Glutamatergic neuron (in vitro differentiated cells): ENCODE data around the gene TSEN34. TPM values are rescaled to one million over a fixed set of nuclear protein-coding genes. Genes with fewer than 3 reads are reported as not detected.
"Not testable (repeated sequence)": the region's sequence is repeated elsewhere in the genome, so short reads cannot be mapped to it uniquely, and the experiment has no call there.

ENCODE experiments used
- DNase-seq: peaks from one replicate; pipeline ENCODE4 v3.0.0; 2022
- H3K27ac Mint-ChIP-seq: one replicate; pipeline ENCODE4 v1.8.0; 2020; ENCODE audit warnings: mild to moderate bottlenecking, mixed read lengths, inconsistent platforms; ENCODE audit not compliant: unreplicated experiment
- H3K27me3 Mint-ChIP-seq: one replicate; pipeline ENCODE4 v1.8.0; 2020; ENCODE audit warnings: mild to moderate bottlenecking, moderate library complexity, mixed read lengths, inconsistent platforms; ENCODE audit not compliant: unreplicated experiment
- H3K36me3 Mint-ChIP-seq: one replicate; pipeline ENCODE4 v1.8.0; 2020; ENCODE audit warnings: mild to moderate bottlenecking, mixed read lengths, inconsistent platforms; ENCODE audit not compliant: unreplicated experiment
- H3K4me1 Mint-ChIP-seq: one replicate; pipeline ENCODE4 v1.8.0; 2020; ENCODE audit warnings: mild to moderate bottlenecking, low read depth, mixed read lengths, inconsistent platforms; ENCODE audit not compliant: unreplicated experiment
- H3K4me3 Mint-ChIP-seq: one replicate; pipeline ENCODE4 v1.8.0; 2020; ENCODE audit warnings: mild to moderate bottlenecking, mixed read lengths, inconsistent platforms; ENCODE audit not compliant: unreplicated experiment
- H3K9me3 Mint-ChIP-seq: one replicate; pipeline ENCODE4 v1.8.0; 2020; ENCODE audit warnings: mild to moderate bottlenecking, moderate library complexity, mixed read lengths, inconsistent platforms; ENCODE audit not compliant: unreplicated experiment
- total RNA-seq: library from RNA; stranded (reverse); fragmentation: NEBNext Ultra II Directional; extraction: Animal tissue kit (Norgen Biotek cat#: 25700); gene quantifications from one replicate; pipeline ENCODE4 v1.2.1, GENCODE V29; 2021; ENCODE audit not compliant: unreplicated experiment
- TF ChIP-seq, protein P1 (sequence below): fragments of 200-600 bp; sonication (generic); IDR thresholded peaks from one replicate; pipeline ENCODE4 v1.5.0; 2021; ENCODE audit not compliant: partially characterized antibody, unreplicated experiment

TSEN34 gene
- total RNA-seq, 1 donor from 2014 or later, result 44.8 TPM

DNA sequence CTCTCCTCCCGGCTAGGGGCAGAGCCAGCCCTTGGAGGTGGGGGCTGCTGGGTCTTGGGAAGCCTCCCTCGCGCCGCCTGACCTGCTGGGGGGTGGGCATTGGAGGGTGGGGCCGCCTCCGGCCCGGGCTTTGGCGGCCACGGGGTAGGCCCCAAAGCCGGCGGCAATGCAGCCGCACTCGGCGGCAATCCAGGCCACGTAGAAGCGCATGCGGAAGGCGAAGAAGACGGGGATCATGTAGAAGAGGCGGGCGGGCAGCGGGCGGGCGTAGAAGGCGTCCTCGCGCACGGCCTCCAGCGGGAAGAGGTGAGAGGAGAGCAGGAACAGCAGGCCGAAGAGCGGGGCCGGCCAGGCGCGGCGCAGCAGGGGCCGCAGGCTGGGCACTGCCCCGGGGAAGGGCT is 10.4 kb upstream of the TSEN34 start:
- no peaks in the 10 kb centered on the region for H3K36me3 Mint-ChIP-seq
- TF ChIP-seq, protein P1, sequence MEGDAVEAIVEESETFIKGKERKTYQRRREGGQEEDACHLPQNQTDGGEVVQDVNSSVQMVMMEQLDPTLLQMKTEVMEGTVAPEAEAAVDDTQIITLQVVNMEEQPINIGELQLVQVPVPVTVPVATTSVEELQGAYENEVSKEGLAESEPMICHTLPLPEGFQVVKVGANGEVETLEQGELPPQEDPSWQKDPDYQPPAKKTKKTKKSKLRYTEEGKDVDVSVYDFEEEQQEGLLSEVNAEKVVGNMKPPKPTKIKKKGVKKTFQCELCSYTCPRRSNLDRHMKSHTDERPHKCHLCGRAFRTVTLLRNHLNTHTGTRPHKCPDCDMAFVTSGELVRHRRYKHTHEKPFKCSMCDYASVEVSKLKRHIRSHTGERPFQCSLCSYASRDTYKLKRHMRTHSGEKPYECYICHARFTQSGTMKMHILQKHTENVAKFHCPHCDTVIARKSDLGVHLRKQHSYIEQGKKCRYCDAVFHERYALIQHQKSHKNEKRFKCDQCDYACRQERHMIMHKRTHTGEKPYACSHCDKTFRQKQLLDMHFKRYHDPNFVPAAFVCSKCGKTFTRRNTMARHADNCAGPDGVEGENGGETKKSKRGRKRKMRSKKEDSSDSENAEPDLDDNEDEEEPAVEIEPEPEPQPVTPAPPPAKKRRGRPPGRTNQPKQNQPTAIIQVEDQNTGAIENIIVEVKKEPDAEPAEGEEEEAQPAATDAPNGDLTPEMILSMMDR, result no peak

DNA sequence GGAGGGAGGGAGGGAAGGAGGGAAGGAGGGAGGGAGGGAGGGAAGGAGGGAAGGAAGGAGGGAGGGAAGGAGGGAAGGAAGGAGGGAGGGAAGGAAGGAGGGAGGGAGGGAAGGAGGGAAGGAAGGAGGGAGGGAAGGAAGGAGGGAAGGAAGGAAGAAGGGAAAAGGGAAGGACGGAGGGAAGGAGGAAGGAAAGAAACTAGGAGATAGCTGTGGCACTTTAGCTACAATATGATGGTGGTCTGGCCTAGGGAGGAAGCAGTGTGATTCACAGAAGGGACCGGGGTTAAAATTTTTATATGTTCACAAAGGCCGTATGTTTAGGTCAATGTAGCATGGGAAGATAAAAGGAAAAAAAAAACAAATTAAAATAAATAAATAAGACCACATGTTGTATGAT is 9.2 kb upstream of the TSEN34 start:
- not testable (repeated sequence) for H3K4me3 Mint-ChIP-seq, DNase-seq, H3K27me3 Mint-ChIP-seq, H3K9me3 Mint-ChIP-seq, H3K36me3 Mint-ChIP-seq, H3K27ac Mint-ChIP-seq
- H3K4me1 Mint-ChIP-seq, result peaks cover 19% of the 10 kb centered on the region

More for the DNA sequence above, 10.4 kb upstream of the TSEN34 start:
- Mint-ChIP-seq H3K4me1 (peaks cover 19% of the 10 kb centered on the region), H3K27ac (no peak overlapping the region), H3K4me3 (no peak overlapping the region), H3K27me3 (peaks cover 6% of the 10 kb centered on the region), H3K9me3 (peaks cover 2% of the 10 kb centered on the region)
- DNase-seq, result no peak

DNA sequence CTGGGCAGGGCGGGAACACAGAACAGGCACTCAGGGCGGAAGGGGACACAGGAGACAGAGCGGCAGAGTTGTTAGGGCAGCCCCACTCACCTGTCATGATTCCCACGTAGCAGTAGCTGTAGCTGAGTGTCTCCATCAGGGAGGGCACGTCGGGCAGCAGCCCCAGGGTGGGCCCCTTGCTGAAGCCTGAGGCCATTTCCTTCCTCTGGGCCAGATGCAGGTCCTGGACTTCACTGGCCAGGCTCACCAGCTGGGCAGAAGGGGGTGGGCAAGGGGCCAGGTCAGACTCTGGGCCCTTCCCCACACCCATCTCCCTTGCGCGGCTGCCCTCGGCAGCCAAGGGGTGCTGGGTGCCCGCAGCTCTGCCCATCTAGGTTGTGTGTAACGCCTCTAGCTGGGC is 7.7 kb upstream of the TSEN34 start:
- TF ChIP-seq, protein P1, result no peak
- Mint-ChIP-seq H3K9me3 (peaks cover 2% of the 10 kb centered on the region), H3K27ac (no peak overlapping the region), H3K27me3 (peaks cover 11% of the 10 kb centered on the region), H3K36me3 (no peaks in the 10 kb centered on the region), H3K4me3 (no peak overlapping the region), H3K4me1 (peaks cover 23% of the 10 kb centered on the region)
- DNase-seq, result no peak

DNA sequence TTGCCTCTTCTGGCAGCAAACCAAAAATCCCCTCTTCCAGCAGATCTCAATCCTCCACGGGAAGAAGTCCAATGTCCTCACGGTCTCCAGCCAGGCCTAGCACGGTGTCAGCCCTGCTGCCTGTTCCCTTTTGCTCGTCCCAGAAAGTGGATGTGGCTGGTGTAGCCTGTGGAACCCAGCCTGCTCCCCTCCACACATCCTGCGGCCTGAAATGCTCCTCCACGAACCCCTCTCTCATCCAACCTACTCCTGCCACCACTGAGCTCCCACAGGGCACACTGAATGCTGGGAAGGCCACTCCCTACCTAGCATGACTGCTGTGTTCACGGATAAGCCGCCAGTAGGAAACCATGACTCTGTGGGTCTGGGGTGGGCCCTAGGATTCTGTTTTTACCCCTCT is 4.8 kb upstream of the TSEN34 start:
- Mint-ChIP-seq H3K9me3 (peaks cover 4% of the 10 kb centered on the region), H3K27me3 (peaks cover 18% of the 10 kb centered on the region), H3K36me3 (no peaks in the 10 kb centered on the region), H3K4me1 (peaks cover 7% of the 10 kb centered on the region), H3K27ac (no peak overlapping the region), H3K4me3 (no peak overlapping the region)
- TF ChIP-seq, protein P1, result no peak
- no peak for DNase-seq

DNA sequence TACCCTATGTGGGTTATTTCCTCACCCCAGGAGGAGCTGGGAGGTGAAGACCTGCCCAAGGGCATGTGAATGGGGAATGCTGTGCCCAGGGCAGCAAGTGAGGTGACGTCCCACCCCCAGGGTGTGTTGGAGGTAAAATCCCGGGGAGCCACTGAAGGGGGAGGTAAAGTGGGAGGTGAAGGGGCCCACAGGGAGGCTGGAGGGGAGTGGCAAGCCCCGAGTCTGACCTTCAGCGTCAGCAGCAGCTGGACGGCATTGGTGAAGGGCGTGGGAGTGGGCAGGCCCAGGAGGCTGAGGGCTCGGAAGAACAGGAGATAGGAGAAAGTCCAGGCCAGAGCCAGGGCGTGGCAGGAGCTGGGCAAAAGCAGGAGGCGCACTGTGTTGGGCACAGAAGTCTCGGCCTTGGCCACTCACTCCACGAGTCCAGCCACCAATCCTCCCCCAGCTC is 4.2 kb upstream of the TSEN34 start:
- Mint-ChIP-seq H3K4me1 (peaks cover 7% of the 10 kb centered on the region), H3K9me3 (peaks cover 4% of the 10 kb centered on the region), H3K27ac (no peak overlapping the region), H3K27me3 (peaks cover 18% of the 10 kb centered on the region), H3K4me3 (peak overlapping the region; percentile 78), H3K36me3 (no peaks in the 10 kb centered on the region)
- TF ChIP-seq, protein P1, result no peak
- no peak for DNase-seq
